PC-3 (cell line): Measurements from ENCODE around the gene DRC1.
"Not testable (repeated sequence)": the region's sequence is repeated elsewhere in the genome, so short reads cannot be mapped to it uniquely, and the experiment has no call there.

ENCODE experiments used
- CTCF ChIP-seq: fragments of 300-600 bp; sonication (generic); conservative IDR thresholded peaks from 2 replicates; pipeline ENCODE4 v1.5.1; 2017; ENCODE audit warnings: antibody characterized with exemption, low read depth, mild to moderate bottlenecking, low read length
- EZH2 ChIP-seq: fragments of 300-600 bp; sonication (generic); IDR thresholded peaks from one replicate; pipeline ENCODE4 v1.6.1; 2017; ENCODE audit warnings: antibody characterized with exemption, mild to moderate bottlenecking, low read length; ENCODE audit not compliant: unreplicated experiment

DNA sequence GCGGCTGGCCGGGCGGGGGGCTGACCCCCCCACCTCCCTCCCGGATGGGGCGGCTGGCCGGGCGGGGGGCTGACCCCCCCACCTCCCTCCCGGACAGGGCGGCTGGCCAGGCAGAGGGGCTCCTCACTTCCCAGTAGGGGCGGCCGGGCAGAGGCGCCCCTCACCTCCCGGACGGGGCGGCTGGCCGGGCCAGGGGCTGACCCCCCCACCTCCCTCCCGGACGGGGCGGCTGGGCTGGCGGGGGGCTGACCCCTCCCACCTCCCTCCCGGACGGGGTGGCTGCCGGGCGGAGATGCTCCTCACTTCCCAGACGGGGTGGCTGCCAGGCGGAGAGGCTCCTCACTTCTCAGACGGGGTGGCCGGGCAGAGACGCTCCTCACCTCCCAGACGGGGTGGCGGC lies 30.8 kb upstream of the DRC1 start:
- not testable (repeated sequence) for TF ChIP-seq EZH2, CTCF
